ENCODE measurements around the gene LMBR1L.

Gene LMBR1L

GRCh38 chr12:49084438-49084837, 26.2 kb downstream of the LMBR1L start:
- TF ChIP-seq PPARA (CRISPR knock-in tag; IDR thresholded peaks at IDR 0.05; ENCODE audit: borderline replicate concordance) (no peak), ZNF565 (CRISPR knock-in tag; conservative IDR thresholded peaks at IDR 0.05; ENCODE audit: low read depth) (no peak), ARNTL (CRISPR knock-in tag; IDR thresholded peaks at IDR 0.05; ENCODE audit: borderline replicate concordance, low read depth) (no peak), CREB5 (CRISPR knock-in tag; IDR thresholded peaks at IDR 0.05; ENCODE audit: low read depth) (no peak), TOX (CRISPR knock-in tag; IDR thresholded peaks at IDR 0.05; ENCODE audit: borderline replicate concordance) (no peak)
- ATAC-seq = no peak

GRCh38 chr12:49079793-49080192, 30.9 kb downstream of the LMBR1L start:
- no peak for ATAC-seq
- TF ChIP-seq CREB5 (CRISPR knock-in tag; IDR thresholded peaks at IDR 0.05; ENCODE audit: low read depth) = no peak
- no peak for TF ChIP-seq ZFP3 (CRISPR knock-in tag; IDR thresholded peaks at IDR 0.05)
- no peak for TF ChIP-seq ZC3H10 (CRISPR knock-in tag; IDR thresholded peaks at IDR 0.05)
- no peak for TF ChIP-seq ZNF565 (CRISPR knock-in tag; conservative IDR thresholded peaks at IDR 0.05; ENCODE audit: low read depth)
- no peak for TF ChIP-seq PPARA (CRISPR knock-in tag; IDR thresholded peaks at IDR 0.05; ENCODE audit: borderline replicate concordance)
- no peak for TF ChIP-seq ISL1 (CRISPR knock-in tag; IDR thresholded peaks at IDR 0.05)

GRCh38 chr12:49070971-49071370, 39.7 kb downstream of the LMBR1L start:
- no peak for ATAC-seq
- TF ChIP-seq CSDC2 (CRISPR knock-in tag; IDR thresholded peaks at IDR 0.05) (no peak), OSR1 (CRISPR knock-in tag; IDR thresholded peaks at IDR 0.05) (no peak), TSHZ2 (CRISPR knock-in tag; IDR thresholded peaks at IDR 0.05) (no peak), CREB5 (CRISPR knock-in tag; IDR thresholded peaks at IDR 0.05; ENCODE audit: low read depth) (no peak), RARB (CRISPR knock-in tag; IDR thresholded peaks at IDR 0.05) (no peak), BACH2 (CRISPR knock-in tag; IDR thresholded peaks at IDR 0.05; ENCODE audit: borderline replicate concordance) (no peak), POU6F1 (CRISPR knock-in tag; IDR thresholded peaks at IDR 0.05; ENCODE audit: borderline replicate concordance, low read depth) (no peak), ZC3H10 (CRISPR knock-in tag; IDR thresholded peaks at IDR 0.05) (no peak), ZFP3 (CRISPR knock-in tag; IDR thresholded peaks at IDR 0.05) (no peak), GLIS3 (CRISPR knock-in tag; IDR thresholded peaks at IDR 0.05) (no peak), PPARA (CRISPR knock-in tag; IDR thresholded peaks at IDR 0.05; ENCODE audit: borderline replicate concordance) (no peak), ZNF8 (CRISPR knock-in tag; IDR thresholded peaks at IDR 0.05) (no peak), ZFP30 (CRISPR knock-in tag; IDR thresholded peaks at IDR 0.05) (no peak), PATZ1 (CRISPR knock-in tag; IDR thresholded peaks at IDR 0.05; ENCODE audit: borderline replicate concordance) (no peak)

Data from SK-N-SH treated with all-trans-retinoic acid at 6 μM for 48 hours (cell line).